Kidney epithelial cell (primary cell): ENCODE measurements around the gene KIF5B. TPM values are rescaled to one million over a fixed set of nuclear protein-coding genes. Genes with fewer than 3 reads are reported as not detected.

ENCODE experiments used
- DNase-seq: peaks from one replicate; pipeline ENCODE4 v3.0.0-alpha.2; 2010; ENCODE audit warnings: low read depth
- H3K27me3 ChIP-seq: 2 replicates; pipeline ENCODE4 v1.6.0; 2011; ENCODE audit warnings: low read length; ENCODE audit not compliant: control insufficient read depth, insufficient read depth
- H3K36me3 ChIP-seq: 2 replicates; pipeline ENCODE4 v1.5.1; 2011; ENCODE audit warnings: low read length; ENCODE audit not compliant: control insufficient read depth, insufficient read depth
- H3K4me3 ChIP-seq: 2 replicates; pipeline ENCODE4 v1.5.1; 2011; ENCODE audit warnings: low read depth, mild to moderate bottlenecking, control low read depth, low read length
- CTCF ChIP-seq: IDR thresholded peaks from 2 replicates; pipeline ENCODE4 v1.5.1; 2011; ENCODE audit warnings: mild to moderate bottlenecking, moderate library complexity, low read length, control low read depth, inconsistent platforms; ENCODE audit not compliant: insufficient read depth, poor library complexity, severe bottlenecking
- total RNA-seq: library from RNA; depleted of rRNA; stranded (reverse); fragments of >200 nt; gene quantifications from 2 replicates; pipeline ENCODE4 v1.2.3, GENCODE V29; 2015

Gene KIF5B
- total RNA-seq, 1 donor from 2014 or later: 147 TPM

GRCh38 chr10:31959461-31960173, 96.6 kb downstream of the KIF5B start:
- DNase-seq: no peak
- Histone ChIP-seq H3K27me3 (no peaks in the 10 kb centered on the region), H3K36me3 (no peaks in the 10 kb centered on the region), H3K4me3 (no peak overlapping the region)
- no peak for TF ChIP-seq CTCF

Other genes starting within 250 kb of the KIF5B start
- 22.8 and 38.7 TPM in 2 replicates for gene ARHGAP12, start 127.6 kb downstream of the KIF5B start, total RNA-seq